ENCODE data around the gene HPSE2. TPM values are rescaled to one million over a fixed set of nuclear protein-coding genes. Genes with fewer than 3 reads are reported as not detected.

Gene HPSE2
- total RNA-seq, 4 donors from 2014 or later, result 32.3 to 70.0 (median 43.6) TPM

DNA sequence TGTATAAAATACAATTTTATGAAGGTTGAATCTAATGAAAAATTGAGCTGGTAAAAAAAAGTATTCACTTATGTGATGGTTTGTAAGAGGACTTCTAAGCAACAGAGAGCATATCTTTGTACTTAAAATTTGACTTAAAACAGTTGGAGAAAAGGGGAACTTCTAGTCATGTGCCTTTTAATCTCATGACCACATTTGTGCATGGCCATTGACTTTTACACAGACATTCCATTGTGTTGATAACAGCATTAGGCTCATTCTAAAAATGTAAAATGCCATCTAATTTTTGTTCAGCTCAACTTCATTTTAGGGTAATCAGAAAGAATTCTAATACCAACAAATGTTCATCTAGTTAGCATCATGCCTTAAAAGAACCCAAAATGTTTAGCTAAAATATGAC lies 119.9 kb downstream of the HPSE2 start:
- TF ChIP-seq POLR2AphosphoS5 (IDR thresholded peaks at IDR 0.05), result no peak
- TF ChIP-seq EP300 (IDR thresholded peaks at IDR 0.05), result no peak
- no peak for TF ChIP-seq POLR2A (IDR thresholded peaks at IDR 0.05; ENCODE audit: low read depth)
- TF ChIP-seq, protein P1, sequence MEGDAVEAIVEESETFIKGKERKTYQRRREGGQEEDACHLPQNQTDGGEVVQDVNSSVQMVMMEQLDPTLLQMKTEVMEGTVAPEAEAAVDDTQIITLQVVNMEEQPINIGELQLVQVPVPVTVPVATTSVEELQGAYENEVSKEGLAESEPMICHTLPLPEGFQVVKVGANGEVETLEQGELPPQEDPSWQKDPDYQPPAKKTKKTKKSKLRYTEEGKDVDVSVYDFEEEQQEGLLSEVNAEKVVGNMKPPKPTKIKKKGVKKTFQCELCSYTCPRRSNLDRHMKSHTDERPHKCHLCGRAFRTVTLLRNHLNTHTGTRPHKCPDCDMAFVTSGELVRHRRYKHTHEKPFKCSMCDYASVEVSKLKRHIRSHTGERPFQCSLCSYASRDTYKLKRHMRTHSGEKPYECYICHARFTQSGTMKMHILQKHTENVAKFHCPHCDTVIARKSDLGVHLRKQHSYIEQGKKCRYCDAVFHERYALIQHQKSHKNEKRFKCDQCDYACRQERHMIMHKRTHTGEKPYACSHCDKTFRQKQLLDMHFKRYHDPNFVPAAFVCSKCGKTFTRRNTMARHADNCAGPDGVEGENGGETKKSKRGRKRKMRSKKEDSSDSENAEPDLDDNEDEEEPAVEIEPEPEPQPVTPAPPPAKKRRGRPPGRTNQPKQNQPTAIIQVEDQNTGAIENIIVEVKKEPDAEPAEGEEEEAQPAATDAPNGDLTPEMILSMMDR (IDR thresholded peaks at IDR 0.05), result no peak
- intact Hi-C loops (cut with DNase I), result no loop called here
- peaks cover 0 to 12% (median 8%) of the 10 kb centered on the region in 4 donors for H3K4me1 ChIP-seq
- no peak overlapping the region for H3K4me3 ChIP-seq
- no peak for DNase-seq (ENCODE audit: extremely low spot score)
- no peaks in the 10 kb centered on the region for H3K27me3 ChIP-seq
- H3K36me3 ChIP-seq, result no peaks in the 10 kb centered on the region
- no peak overlapping the region for H3K27ac ChIP-seq (replicated peaks in 1 of 4)
- no peaks in the 10 kb centered on the region for H3K9me3 ChIP-seq

DNA sequence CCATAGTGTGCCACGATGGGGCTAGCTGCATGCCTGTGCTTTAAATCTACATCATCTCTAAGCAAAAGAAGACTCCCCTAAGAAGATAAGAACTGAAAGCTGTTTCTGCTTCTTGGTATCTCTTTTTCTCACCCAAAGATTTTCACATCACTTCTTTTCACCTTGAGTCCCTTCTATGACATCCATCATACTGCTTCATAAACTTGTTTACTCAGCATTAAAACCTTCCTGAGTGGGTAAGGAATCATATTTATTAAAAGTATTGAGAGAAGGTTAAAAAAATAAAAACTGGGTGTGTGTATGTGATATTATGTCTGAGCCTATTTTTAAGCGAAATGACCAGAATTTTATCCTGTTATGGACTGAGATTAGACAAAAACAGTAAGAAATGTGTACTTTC lies 150.3 kb downstream of the HPSE2 start:
- Histone ChIP-seq H3K36me3 (no peaks in the 10 kb centered on the region), H3K27me3 (no peaks in the 10 kb centered on the region), H3K9me3 (no peaks in the 10 kb centered on the region), H3K27ac (replicated peaks in 1 of 4) (no peak overlapping the region), H3K4me1 (peaks cover 0 to 27% (median 12%) of the 10 kb centered on the region in 4 donors), H3K4me3 (no peak overlapping the region)
- no peak for DNase-seq (ENCODE audit: extremely low spot score)
- intact Hi-C loops (cut with DNase I), result no loop called here
- TF ChIP-seq, protein P1 (IDR thresholded peaks at IDR 0.05), result no peak
- TF ChIP-seq POLR2AphosphoS5 (IDR thresholded peaks at IDR 0.05) (no peak), POLR2A (IDR thresholded peaks at IDR 0.05; ENCODE audit: low read depth) (no peak), EP300 (IDR thresholded peaks at IDR 0.05) (no peak)
- 85% methylated on average over 2 of the region's 2 CpGs for WGBS

DNA sequence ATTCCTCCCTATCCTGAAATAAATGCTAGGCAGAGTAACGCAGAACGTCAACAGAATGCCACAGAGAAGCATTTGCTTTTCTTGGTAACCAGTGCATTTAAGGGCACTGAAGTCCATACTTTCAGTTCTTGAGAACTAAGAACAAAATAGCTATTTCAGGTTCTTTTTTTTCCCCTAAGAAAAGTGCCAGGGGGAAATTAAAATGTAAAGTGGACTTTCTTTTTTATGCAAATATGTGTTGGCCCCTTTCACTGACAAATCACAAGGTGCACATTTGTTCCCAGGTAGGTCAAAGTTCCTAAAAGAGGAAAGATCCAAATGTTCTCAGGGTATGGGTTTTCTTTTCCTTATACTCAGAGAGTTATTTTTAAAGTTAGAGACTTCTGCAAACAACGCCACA lies 151.5 kb downstream of the HPSE2 start:
- TF ChIP-seq POLR2A (IDR thresholded peaks at IDR 0.05; ENCODE audit: low read depth) (no peak), EP300 (IDR thresholded peaks at IDR 0.05) (no peak), POLR2AphosphoS5 (IDR thresholded peaks at IDR 0.05) (no peak)
- Histone ChIP-seq H3K36me3 (no peaks in the 10 kb centered on the region), H3K4me1 (peaks cover 0 to 31% (median 15%) of the 10 kb centered on the region in 4 donors), H3K4me3 (no peak overlapping the region), H3K27me3 (no peaks in the 10 kb centered on the region), H3K27ac (replicated peaks in 1 of 4) (no peak overlapping the region), H3K9me3 (no peaks in the 10 kb centered on the region)
- no peak for DNase-seq (ENCODE audit: extremely low spot score)
- 71% methylated on average over 3 of the region's 3 CpGs for WGBS
- intact Hi-C loops (cut with DNase I), result no loop called here

DNA sequence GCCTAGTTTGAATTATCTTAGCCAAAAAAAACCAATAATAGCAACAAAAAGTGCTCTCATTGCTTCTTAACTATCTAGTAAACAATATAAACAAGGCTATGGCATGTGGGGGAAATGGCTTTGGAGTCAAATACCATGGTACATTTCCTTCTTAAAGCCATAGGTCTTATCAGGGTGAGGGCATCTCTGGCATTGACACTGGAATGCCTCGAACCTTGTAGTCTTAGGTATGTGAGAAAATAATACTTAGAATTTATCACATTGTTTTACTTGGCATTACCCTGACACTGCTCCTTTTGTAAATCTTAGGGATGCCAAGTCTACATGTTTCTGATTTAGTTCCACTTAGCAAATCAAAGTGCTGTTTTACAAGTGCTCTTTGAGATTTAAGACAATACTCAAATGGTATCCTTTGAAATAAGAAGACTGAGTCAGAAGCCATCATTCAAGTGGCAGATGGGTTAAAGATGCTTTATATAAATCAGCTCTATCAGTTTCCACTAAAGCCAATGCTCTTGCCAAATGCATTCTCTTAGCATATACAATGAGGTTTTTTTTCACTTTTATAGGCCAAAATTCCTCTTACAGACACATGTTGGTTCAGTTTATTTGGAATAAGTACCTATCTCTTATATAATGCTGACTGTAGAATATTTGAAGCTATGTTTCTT lies 155.2 kb downstream of the HPSE2 start:
- Histone ChIP-seq H3K9me3 (no peaks in the 10 kb centered on the region), H3K27ac (replicated peaks in 1 of 4) (no peak overlapping the region), H3K4me1 (peaks cover 0 to 31% (median 15%) of the 10 kb centered on the region in 4 donors), H3K27me3 (no peaks in the 10 kb centered on the region), H3K36me3 (no peaks in the 10 kb centered on the region), H3K4me3 (no peak overlapping the region)
- DNase-seq (ENCODE audit: extremely low spot score), result no peak
- 40% methylated on average over 1 of the region's 1 CpG for WGBS
- intact Hi-C loops (cut with DNase I), result no loop called here
- TF ChIP-seq POLR2AphosphoS5 (IDR thresholded peaks at IDR 0.05), result no peak
- TF ChIP-seq POLR2A (IDR thresholded peaks at IDR 0.05; ENCODE audit: low read depth), result no peak
- TF ChIP-seq, protein P1 (IDR thresholded peaks at IDR 0.05), result no peak
- no peak for TF ChIP-seq EP300 (IDR thresholded peaks at IDR 0.05)

DNA sequence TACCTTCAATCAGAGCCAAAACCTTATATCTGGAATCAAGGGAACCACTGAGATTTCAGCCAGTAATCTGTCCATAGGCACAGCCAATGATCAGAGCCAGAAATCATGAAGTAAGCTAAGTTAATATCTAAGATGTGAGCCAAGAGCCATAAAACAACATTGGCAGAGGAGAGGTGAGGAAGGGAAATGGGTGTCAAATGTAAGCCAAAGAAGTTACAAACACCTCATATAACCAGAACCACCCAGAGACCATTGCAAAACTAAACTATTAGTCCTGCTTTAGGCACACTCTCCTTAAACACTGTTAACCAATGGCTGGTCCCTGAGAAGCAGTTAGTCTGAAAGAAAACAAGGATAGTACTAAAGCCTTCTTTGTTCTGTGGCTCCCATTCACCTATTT lies 173.1 kb downstream of the HPSE2 start:
- no peaks in the 10 kb centered on the region for H3K27me3 ChIP-seq
- intact Hi-C loops (cut with DNase I), result loop anchor here (5.0 kb wide), 1 partner anchor 180 kb away; no protein-coding TSS in a partner anchor
- peaks cover 0 to 21% (median 17%) of the 10 kb centered on the region in 4 donors for H3K4me1 ChIP-seq
- peak overlapping the region in 1 of 4 donors; percentile 46 for H3K27ac ChIP-seq (replicated peaks in 1 of 4)
- H3K9me3 ChIP-seq, result no peaks in the 10 kb centered on the region
- no peaks in the 10 kb centered on the region for H3K36me3 ChIP-seq
- no peak overlapping the region for H3K4me3 ChIP-seq
- DNase-seq (ENCODE audit: extremely low spot score), result no peak
- TF ChIP-seq, protein P1 (IDR thresholded peaks at IDR 0.05), result no peak
- TF ChIP-seq POLR2AphosphoS5 (IDR thresholded peaks at IDR 0.05) (no peak), EP300 (IDR thresholded peaks at IDR 0.05) (no peak), POLR2A (IDR thresholded peaks at IDR 0.05; ENCODE audit: low read depth) (no peak)

Data from esophagus muscularis mucosa (tissue), 4 donors.